Trophoblast cell (in vitro differentiated cells and primary cell): Measurements from ENCODE around the gene E2F2.

Experiments
- DNase-seq, 2 donors: peaks; one replicate each; pipeline ENCODE4 v3.0.0-alpha.2; 2016
- H2AFZ ChIP-seq: 2 replicates; pipeline ENCODE4 v1.6.1; 2013; ENCODE audit warnings: low read length, moderate library complexity, mild to moderate bottlenecking; ENCODE audit not compliant: insufficient read depth, poor library complexity
- H2AK5ac ChIP-seq: 2 replicates; pipeline ENCODE4 v1.6.1; 2013; ENCODE audit warnings: mild to moderate bottlenecking, low read length
- H2BK120ac ChIP-seq: 2 replicates; pipeline ENCODE4 v1.6.1; 2013; ENCODE audit warnings: low read length, mild to moderate bottlenecking, moderate library complexity; ENCODE audit not compliant: insufficient read depth, poor library complexity
- H2BK12ac ChIP-seq: 2 replicates; pipeline ENCODE4 v1.6.1; 2013; ENCODE audit warnings: mild to moderate bottlenecking, low read length, moderate library complexity
- H2BK5ac ChIP-seq: 2 replicates; pipeline ENCODE4 v1.6.1; 2013; ENCODE audit warnings: low read length, low read depth, moderate library complexity, mild to moderate bottlenecking; ENCODE audit not compliant: poor library complexity
- H3K14ac ChIP-seq: 2 replicates; pipeline ENCODE4 v1.6.1; 2013; ENCODE audit warnings: mild to moderate bottlenecking, low read length
- H3K18ac ChIP-seq: 2 replicates; pipeline ENCODE4 v1.6.1; 2013; ENCODE audit warnings: mild to moderate bottlenecking, low read length
- H3K23ac ChIP-seq: 2 replicates; pipeline ENCODE4 v1.6.1; 2013; ENCODE audit warnings: low read length
- H3K27ac ChIP-seq: 2 replicates; pipeline ENCODE4 v1.5.1; 2013; ENCODE audit warnings: low read depth, mild to moderate bottlenecking, inconsistent platforms, low read length, moderate library complexity
- H3K27me3 ChIP-seq: 2 replicates; pipeline ENCODE4 v1.6.1; 2013; ENCODE audit warnings: inconsistent platforms, mild to moderate bottlenecking, low read length, moderate library complexity; ENCODE audit not compliant: insufficient read depth
- H3K36me3 ChIP-seq, 2 experiments: 1 replicate in 1 of 2; 2 replicates in 1 of 2; pipeline ENCODE4 v1.6.1; 2013; ENCODE audit warnings: low read length in 2 of 2, mild to moderate bottlenecking in 2 of 2, moderate library complexity in 1 of 2; ENCODE audit not compliant: insufficient read depth in 2 of 2, control insufficient read depth in 1 of 2
- H3K4ac ChIP-seq: 2 replicates; pipeline ENCODE4 v1.6.1; 2013; ENCODE audit warnings: low read depth, mild to moderate bottlenecking, low read length, moderate library complexity
- H3K4me1 ChIP-seq, 2 experiments: 1 replicate in 1 of 2; 2 replicates in 1 of 2; pipeline ENCODE4 v1.6.1; 2013; ENCODE audit warnings: low read length in 2 of 2, mild to moderate bottlenecking in 2 of 2, moderate library complexity in 1 of 2; ENCODE audit not compliant: insufficient read depth in 2 of 2, control insufficient read depth in 1 of 2
- H3K4me2 ChIP-seq: 2 replicates; pipeline ENCODE4 v1.6.1; 2013; ENCODE audit warnings: inconsistent platforms, mild to moderate bottlenecking, low read length, moderate library complexity
- H3K4me3 ChIP-seq: 2 replicates; pipeline ENCODE4 v1.5.1; 2013; ENCODE audit warnings: mild to moderate bottlenecking, low read depth, low read length, inconsistent platforms
- H3K79me1 ChIP-seq: one replicate; pipeline ENCODE4 v1.6.1; 2013; ENCODE audit warnings: low read length
- H3K79me2 ChIP-seq: 2 replicates; pipeline ENCODE4 v1.6.1; 2013; ENCODE audit warnings: low read length, mild to moderate bottlenecking; ENCODE audit not compliant: control insufficient read depth, insufficient read depth, poor library complexity
- H3K9ac ChIP-seq: 2 replicates; pipeline ENCODE4 v1.6.1; 2013; ENCODE audit warnings: mild to moderate bottlenecking, low read length
- H3K9me3 ChIP-seq: 2 replicates; pipeline ENCODE4 v1.6.1; 2013; ENCODE audit warnings: low read depth, mild to moderate bottlenecking, control low read depth, inconsistent platforms, low read length; ENCODE audit not compliant: insufficient read depth
- H4K12ac ChIP-seq: 2 replicates; pipeline ENCODE4 v1.6.1; 2013; ENCODE audit warnings: low read depth, mild to moderate bottlenecking, low read length, moderate library complexity
- H4K8ac ChIP-seq: 2 replicates; pipeline ENCODE4 v1.6.1; 2013; ENCODE audit warnings: low read depth, mild to moderate bottlenecking, low read length, moderate library complexity
- H4K91ac ChIP-seq: one replicate; pipeline ENCODE4 v1.6.1; 2013; ENCODE audit warnings: low read depth, mild to moderate bottlenecking, low read length, moderate library complexity
- WGBS: extraction: QIAGEN DNeasy Blood & Tissue Kit; methylation state at CpG from one replicate; pipeline ENCODE4 v1.1.7; 2013; ENCODE audit warnings: missing lambda C conversion rate; ENCODE audit not compliant: insufficient read length, insufficient coverage; ENCODE audit errors: extremely low coverage; 5-methylcytosine and 5-hydroxymethylcytosine counted together

Gene E2F2

DNA sequence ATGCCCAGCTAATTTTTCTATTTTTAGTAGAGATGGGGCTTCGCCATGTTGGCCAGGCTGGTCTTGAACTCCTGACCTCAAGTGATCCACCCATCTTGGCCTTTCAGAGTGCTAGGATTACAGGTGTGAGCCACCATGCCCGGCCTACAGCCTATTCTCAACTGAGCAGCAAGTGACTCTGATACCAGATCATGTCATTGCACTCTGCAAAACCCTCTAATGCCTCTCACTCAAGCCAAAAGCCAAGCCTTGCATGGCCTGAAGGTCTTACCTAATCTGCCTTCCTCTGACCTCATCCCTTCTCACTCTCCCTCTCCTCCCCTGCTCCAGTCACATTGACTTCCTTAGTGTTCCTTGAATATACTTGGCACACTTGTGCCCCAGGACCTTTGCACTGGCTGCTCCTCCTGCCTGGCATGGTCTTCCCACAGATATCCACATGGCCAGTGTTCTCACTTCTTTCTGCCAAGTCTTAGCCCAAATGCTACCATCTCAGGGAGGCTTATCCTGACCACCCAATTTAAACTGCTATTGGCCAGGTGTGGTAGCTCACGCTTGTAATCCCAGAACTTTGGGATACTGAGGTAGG lies 38.8 kb downstream of the E2F2 start:
- no peak overlapping the region for H2BK120ac ChIP-seq
- peaks cover 0 to 1% of the 10 kb centered on the region in 2 experiments for H3K4me1 ChIP-seq
- no peaks in the 10 kb centered on the region for H3K79me1 ChIP-seq
- no peak overlapping the region for H2BK5ac ChIP-seq
- H2AFZ ChIP-seq: no peak overlapping the region
- H4K12ac ChIP-seq: no peak overlapping the region
- H3K27ac ChIP-seq: no peak overlapping the region
- no peak for DNase-seq
- no peak overlapping the region for H2BK12ac ChIP-seq
- H3K4ac ChIP-seq: no peak overlapping the region
- H3K79me2 ChIP-seq: no peaks in the 10 kb centered on the region
- no peak overlapping the region for H3K4me2 ChIP-seq
- H3K4me3 ChIP-seq: no peak overlapping the region
- no peak overlapping the region for H2AK5ac ChIP-seq
- no peak overlapping the region for H3K9ac ChIP-seq
- H4K8ac ChIP-seq: no peak overlapping the region
- no peak overlapping the region for H3K23ac ChIP-seq
- no peaks in the 10 kb centered on the region for H3K36me3 ChIP-seq
- H3K9me3 ChIP-seq: no peaks in the 10 kb centered on the region
- H4K91ac ChIP-seq: no peak overlapping the region
- no peak overlapping the region for H3K14ac ChIP-seq
- WGBS: no CpG with 5 or more reads among the region's 3 CpGs
- H3K27me3 ChIP-seq: no peaks in the 10 kb centered on the region
- no peak overlapping the region for H3K18ac ChIP-seq

DNA sequence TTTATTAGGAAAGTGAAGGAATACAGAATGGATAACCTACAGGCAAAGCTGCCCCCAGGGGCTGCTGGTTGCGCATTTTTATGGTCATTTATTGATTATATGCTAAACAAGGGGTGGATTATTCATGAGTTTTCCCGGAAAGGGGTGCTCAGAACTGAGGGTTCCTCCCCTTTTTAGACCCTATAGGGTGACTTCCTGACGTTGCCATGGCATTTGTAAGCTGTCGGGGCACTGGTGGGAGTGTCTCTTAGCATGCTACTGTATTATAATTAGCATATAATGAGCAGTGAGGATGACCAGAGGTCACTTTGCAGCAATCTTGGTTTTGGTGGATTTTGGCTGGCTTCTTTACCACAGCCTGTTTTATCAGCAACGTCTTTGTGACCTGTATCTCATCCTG lies 41.2 kb downstream of the E2F2 start:
- Histone ChIP-seq H3K79me2 (no peaks in the 10 kb centered on the region), H2AFZ (no peak overlapping the region), H2BK12ac (no peak overlapping the region), H3K9me3 (no peaks in the 10 kb centered on the region), H3K4ac (no peak overlapping the region), H3K9ac (no peak overlapping the region), H3K18ac (no peak overlapping the region), H2BK120ac (no peak overlapping the region), H3K27ac (no peak overlapping the region), H4K8ac (no peak overlapping the region), H4K12ac (no peak overlapping the region), H3K36me3 (no peaks in the 10 kb centered on the region), H3K4me2 (no peak overlapping the region), H3K4me1 (peaks cover under 1% of the 10 kb centered on the region in 2 experiments), H3K27me3 (no peaks in the 10 kb centered on the region), H3K79me1 (no peaks in the 10 kb centered on the region), H2AK5ac (no peak overlapping the region), H3K23ac (no peak overlapping the region), H4K91ac (no peak overlapping the region), H3K14ac (no peak overlapping the region), H2BK5ac (no peak overlapping the region), H3K4me3 (no peak overlapping the region)
- DNase-seq: no peak
- no CpG with 5 or more reads among the region's 5 CpGs for WGBS

DNA sequence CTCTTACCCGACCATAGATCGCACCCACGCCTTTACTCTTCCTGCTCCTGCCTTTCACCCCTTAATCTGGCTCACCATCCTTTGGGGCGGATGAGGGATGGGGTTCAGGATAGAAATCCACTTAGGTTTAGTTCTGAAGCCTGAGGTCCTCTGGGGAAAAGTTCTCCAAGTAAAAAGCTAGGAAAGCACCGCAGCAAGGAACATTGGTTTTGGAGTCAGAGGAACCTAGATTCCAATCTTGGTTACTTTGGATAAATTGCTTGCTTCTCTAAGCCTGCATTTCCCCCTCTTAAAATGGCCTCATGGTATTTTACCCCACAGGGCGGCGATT lies 46.1 kb downstream of the E2F2 start:
- Histone ChIP-seq H2BK5ac (no peak overlapping the region), H4K12ac (no peak overlapping the region), H3K27me3 (no peaks in the 10 kb centered on the region), H3K9ac (peak overlapping the region; percentile 68), H3K27ac (no peak overlapping the region), H3K4me3 (no peak overlapping the region), H3K18ac (no peak overlapping the region), H3K36me3 (no peaks in the 10 kb centered on the region), H4K91ac (no peak overlapping the region), H3K79me2 (peaks cover 3% of the 10 kb centered on the region), H4K8ac (peak overlapping the region; percentile 20), H3K14ac (no peak overlapping the region), H3K4me2 (peak overlapping the region; percentile 53), H3K9me3 (no peaks in the 10 kb centered on the region), H2BK120ac (no peak overlapping the region), H2BK12ac (no peak overlapping the region), H3K79me1 (peaks cover 2% of the 10 kb centered on the region), H3K23ac (no peak overlapping the region), H3K4me1 (peaks cover 3 to 9% of the 10 kb centered on the region in 2 experiments), H3K4ac (no peak overlapping the region), H2AFZ (no peak overlapping the region), H2AK5ac (no peak overlapping the region)
- peak in 1 of 2 donors; percentile 68 for DNase-seq
- no CpG with 5 or more reads among the region's 7 CpGs for WGBS

DNA sequence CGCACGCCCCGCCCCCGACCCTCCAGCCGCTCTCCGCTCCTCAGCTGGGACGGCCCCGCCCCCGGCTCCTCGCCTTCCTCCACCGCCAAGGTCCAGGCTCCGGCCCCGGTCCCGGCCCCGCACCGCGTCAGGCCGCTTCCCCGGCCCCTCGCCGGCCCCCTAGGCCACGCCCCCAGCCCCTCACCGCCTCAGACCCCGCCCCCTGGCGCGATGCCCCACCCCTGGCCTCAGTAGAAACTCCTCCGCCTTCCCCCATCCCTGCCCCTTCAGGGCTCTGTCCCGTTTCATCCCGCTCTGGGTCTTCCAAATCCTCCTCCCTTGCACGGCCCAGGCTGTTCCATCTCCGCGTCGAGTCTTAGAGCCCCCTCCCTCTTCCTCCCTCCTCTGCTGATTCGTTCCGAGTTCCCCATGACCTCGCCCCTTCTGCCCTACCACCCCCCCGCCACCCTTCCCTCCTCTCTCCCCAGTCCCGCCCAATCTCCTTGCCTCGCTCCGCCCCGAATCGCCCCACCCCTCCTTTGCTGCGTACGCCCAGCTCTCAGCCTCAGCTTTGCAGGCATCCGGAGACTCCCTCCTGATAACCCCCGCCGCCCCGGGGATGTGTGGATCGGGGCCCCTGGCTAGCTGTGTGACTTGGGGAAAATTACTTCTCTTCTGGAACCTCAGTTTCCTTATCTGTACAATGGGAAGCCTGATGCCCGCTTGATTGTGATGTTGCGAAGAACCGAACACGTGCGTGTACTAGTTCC lies 46.6 kb downstream of the E2F2 start:
- H2BK12ac ChIP-seq: no peak overlapping the region
- peak overlapping the region; percentile 20 for H4K8ac ChIP-seq
- no peak overlapping the region for H3K4ac ChIP-seq
- H3K27ac ChIP-seq: no peak overlapping the region
- H3K18ac ChIP-seq: no peak overlapping the region
- H3K36me3 ChIP-seq: no peaks in the 10 kb centered on the region
- no peak overlapping the region for H4K12ac ChIP-seq
- WGBS: no CpG with 5 or more reads among the region's 54 CpGs
- no peak overlapping the region for H2AK5ac ChIP-seq
- no peak overlapping the region for H4K91ac ChIP-seq
- H3K4me1 ChIP-seq: peaks cover 3 to 9% of the 10 kb centered on the region in 2 experiments
- peak overlapping the region; percentile 91 for H2AFZ ChIP-seq
- H3K9me3 ChIP-seq: no peaks in the 10 kb centered on the region
- H3K9ac ChIP-seq: peak overlapping the region; percentile 68
- H3K27me3 ChIP-seq: no peaks in the 10 kb centered on the region
- H3K4me2 ChIP-seq: peak overlapping the region; percentile 53
- peak; percentile 92 for DNase-seq
- H3K79me2 ChIP-seq: peaks cover 3% of the 10 kb centered on the region
- H3K79me1 ChIP-seq: peaks cover 2% of the 10 kb centered on the region
- H3K4me3 ChIP-seq: peak overlapping the region; percentile 69
- H2BK5ac ChIP-seq: no peak overlapping the region
- H2BK120ac ChIP-seq: no peak overlapping the region
- no peak overlapping the region for H3K23ac ChIP-seq
- H3K14ac ChIP-seq: no peak overlapping the region
